ENCODE data around the gene CTIF. TPM values are rescaled to one million over a fixed set of nuclear protein-coding genes. Genes with fewer than 3 reads are reported as not detected.

The CTIF gene
- total RNA-seq, 1 donor from 2014 or later, result 67.9 TPM

DNA sequence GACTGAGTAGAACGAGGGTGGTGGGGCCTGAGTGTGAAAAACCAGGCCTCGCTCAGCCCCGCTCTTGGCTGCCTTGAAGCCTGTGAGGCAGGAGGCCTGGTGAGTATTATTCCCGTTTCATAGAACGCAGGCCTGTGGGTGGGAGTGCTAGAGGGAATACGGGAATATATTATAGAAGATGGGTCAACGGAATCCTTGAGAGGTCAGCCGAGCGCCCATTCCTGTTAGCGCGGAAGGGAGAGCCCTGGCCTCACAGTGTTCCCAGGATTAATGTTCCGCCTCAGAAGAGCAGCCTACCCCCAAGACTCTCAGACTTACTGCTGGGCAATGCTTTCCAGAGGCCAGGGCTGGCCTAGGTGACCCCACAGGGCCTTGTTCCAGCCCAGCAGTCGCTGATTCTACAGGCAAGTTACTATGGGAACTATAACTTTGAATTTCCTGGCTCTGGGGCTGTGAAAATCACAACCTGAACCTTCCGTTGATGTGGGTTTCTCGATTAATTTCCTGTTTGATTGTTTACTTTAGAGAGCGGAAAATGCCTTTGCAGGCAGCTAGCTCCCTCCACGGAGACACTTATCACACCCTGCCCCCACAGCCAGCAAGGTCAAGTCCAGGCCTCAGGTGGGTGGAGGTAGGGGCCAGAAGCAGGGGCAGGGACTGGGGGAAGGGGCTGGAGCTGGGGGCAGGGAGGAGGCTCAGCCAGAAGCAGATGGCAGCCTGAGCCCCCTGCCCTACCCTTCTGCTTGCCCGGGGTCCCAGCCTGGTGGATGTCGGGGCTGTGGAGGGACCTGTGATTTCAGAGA lies 303.6 kb downstream of the CTIF start:
- H3K4me1 Mint-ChIP-seq, result peaks cover 61% of the 10 kb centered on the region
- no peak for TF ChIP-seq CTCF (IDR thresholded peaks at IDR 0.05; ENCODE audit: unreplicated experiment)
- H3K9me3 Mint-ChIP-seq, result peaks cover 4% of the 10 kb centered on the region
- H3K4me3 Mint-ChIP-seq, result peak overlapping the region; percentile 44
- H3K27me3 Mint-ChIP-seq (ENCODE audit: low read depth), result no peaks in the 10 kb centered on the region
- H3K36me3 Mint-ChIP-seq, result peaks cover 8% of the 10 kb centered on the region
- DNase-seq (ENCODE audit: low spot score in 2 of 2, unreplicated experiment in 2 of 2), result no peak
- H3K27ac Mint-ChIP-seq, result peak overlapping the region; percentile 97

GRCh38 chr18:48843162-48843561 lies 304.3 kb downstream of the CTIF start:
- peaks cover 61% of the 10 kb centered on the region for H3K4me1 Mint-ChIP-seq

GRCh38 chr18:48843596-48843995 lies 304.8 kb downstream of the CTIF start:
- H3K27ac Mint-ChIP-seq, result peak overlapping the region; percentile 97
- DNase-seq (ENCODE audit: low spot score in 2 of 2, unreplicated experiment in 2 of 2), result no peak
- TF ChIP-seq CTCF (IDR thresholded peaks at IDR 0.05; ENCODE audit: unreplicated experiment), result no peak
- peaks cover 61% of the 10 kb centered on the region for H3K4me1 Mint-ChIP-seq
- H3K27me3 Mint-ChIP-seq (ENCODE audit: low read depth), result no peaks in the 10 kb centered on the region
- peaks cover 8% of the 10 kb centered on the region for H3K36me3 Mint-ChIP-seq
- no peak overlapping the region for H3K4me3 Mint-ChIP-seq
- peaks cover 4% of the 10 kb centered on the region for H3K9me3 Mint-ChIP-seq

More at GRCh38 chr18:48843162-48843561, 304.3 kb downstream of the CTIF start:
- no peak for TF ChIP-seq CTCF (IDR thresholded peaks at IDR 0.05; ENCODE audit: unreplicated experiment)
- H3K9me3 Mint-ChIP-seq, result peaks cover 4% of the 10 kb centered on the region
- H3K36me3 Mint-ChIP-seq, result peaks cover 8% of the 10 kb centered on the region
- H3K4me3 Mint-ChIP-seq, result no peak overlapping the region
- no peak for DNase-seq (ENCODE audit: low spot score in 2 of 2, unreplicated experiment in 2 of 2)
- no peaks in the 10 kb centered on the region for H3K27me3 Mint-ChIP-seq (ENCODE audit: low read depth)
- peak overlapping the region; percentile 97 for H3K27ac Mint-ChIP-seq

DNA sequence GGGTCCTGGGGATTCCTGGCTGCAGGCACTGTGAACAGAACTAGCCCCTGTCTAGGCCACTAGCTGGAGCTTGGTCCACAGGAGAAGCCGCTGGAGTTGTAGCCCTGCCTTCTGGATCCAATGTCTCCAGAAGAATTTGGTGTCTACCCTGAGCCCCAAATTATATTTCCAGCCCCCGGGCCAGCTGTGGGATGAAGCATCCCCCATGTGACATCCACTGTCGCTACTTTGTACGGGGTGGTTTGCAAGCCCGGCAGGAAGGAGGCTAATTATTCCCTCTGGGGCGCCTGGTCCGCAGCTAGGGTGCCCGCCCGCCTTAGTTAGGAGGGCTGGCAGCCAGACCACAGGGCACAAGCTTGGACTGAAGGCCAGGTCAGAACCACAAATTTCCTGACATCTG lies 305.4 kb downstream of the CTIF start:
- no peaks in the 10 kb centered on the region for H3K27me3 Mint-ChIP-seq (ENCODE audit: low read depth)
- no peak overlapping the region for H3K27ac Mint-ChIP-seq
- peaks cover 59% of the 10 kb centered on the region for H3K4me1 Mint-ChIP-seq

DNA sequence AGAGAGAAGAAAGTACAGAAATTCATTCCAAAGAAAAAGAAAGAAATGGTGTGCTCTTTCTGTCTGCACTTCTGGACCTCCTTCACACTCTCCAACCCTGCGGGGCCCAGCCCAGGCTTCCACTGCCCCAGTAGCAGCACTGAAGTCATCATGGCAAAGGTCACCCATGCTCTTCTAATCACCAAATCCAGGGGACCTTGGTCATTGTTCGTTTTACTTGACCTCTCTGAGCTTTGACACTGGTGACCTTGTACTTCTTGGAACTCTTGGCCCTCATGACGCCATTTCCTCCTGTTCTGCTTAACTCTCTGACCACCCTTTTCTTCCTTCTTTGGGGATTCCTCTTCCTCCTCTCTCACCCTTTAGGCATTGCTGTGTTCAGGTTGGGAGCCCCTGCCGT lies 306.3 kb downstream of the CTIF start:
- Mint-ChIP-seq H3K4me3 (no peak overlapping the region), H3K36me3 (peaks cover 8% of the 10 kb centered on the region), H3K4me1 (peaks cover 54% of the 10 kb centered on the region), H3K27me3 (ENCODE audit: low read depth) (no peaks in the 10 kb centered on the region), H3K27ac (no peak overlapping the region), H3K9me3 (peaks cover 4% of the 10 kb centered on the region)
- DNase-seq (ENCODE audit: low spot score in 2 of 2, unreplicated experiment in 2 of 2), result no peak
- no peak for TF ChIP-seq CTCF (IDR thresholded peaks at IDR 0.05; ENCODE audit: unreplicated experiment)

More for the DNA sequence above, 305.4 kb downstream of the CTIF start:
- Mint-ChIP-seq H3K4me3 (no peak overlapping the region), H3K9me3 (peaks cover 4% of the 10 kb centered on the region), H3K36me3 (peaks cover 8% of the 10 kb centered on the region)
- DNase-seq (ENCODE audit: low spot score in 2 of 2, unreplicated experiment in 2 of 2), result no peak
- no peak for TF ChIP-seq CTCF (IDR thresholded peaks at IDR 0.05; ENCODE audit: unreplicated experiment)

All from mesothelial cell of epicardium (in vitro differentiated cells).